Right atrium auricular region (tissue), 2 donors: ENCODE data around the gene GSK3A. TPM values are rescaled to one million over a fixed set of nuclear protein-coding genes. Genes with fewer than 3 reads are reported as not detected.

Experiments used
- DNase-seq: peaks from one replicate; pipeline ENCODE4 v3.0.0-alpha.2; 2019; ENCODE audit warnings: low spot score
- H3K27ac ChIP-seq, 2 donors: fragments of 200-600 bp; sonication (generic); 1 replicate in 1 of 2; 2 replicates in 1 of 2; pipeline ENCODE4 v1.5.1; 2016 to 2019
- H3K27me3 ChIP-seq, 2 donors: fragments of 200-600 bp; sonication (generic); one replicate each; pipeline versions ENCODE4 v1.5.1 to v1.6.0; 2017 to 2019
- H3K36me3 ChIP-seq: fragments of 200-600 bp; sonication (generic); one replicate; pipeline ENCODE4 v1.5.1; 2016
- H3K4me1 ChIP-seq, 2 donors: fragments of 200-600 bp; sonication (generic); one replicate each; pipeline versions ENCODE4 v1.5.1 to v1.6.0; 2017 to 2019
- H3K4me3 ChIP-seq, 2 donors: fragments of 200-600 bp; sonication (generic); 1 replicate in 1 of 2; 2 replicates in 1 of 2; pipeline ENCODE4 v1.5.1; 2017 to 2019; ENCODE audit warnings: mild to moderate bottlenecking in 1 of 2, moderate library complexity in 1 of 2
- H3K9me3 ChIP-seq, 2 donors: fragments of 200-600 bp; sonication (generic); one replicate each; pipeline ENCODE4 v1.5.1; 2019
- total RNA-seq, 2 donors: library from RNA; depleted of rRNA; stranded (reverse); fragments of >200 nt; gene quantifications; one replicate each; pipeline ENCODE4 v1.1.0, GENCODE V29; 2016
- TF ChIP-seq, protein P1 (sequence below), 2 donors: fragments of 200-600 bp; sonication (generic); IDR thresholded peaks; one replicate each; pipeline ENCODE4 v1.5.1; 2019; ENCODE audit warnings: antibody characterized with exemption in 2 of 2

GSK3A gene
- total RNA-seq, 2 donors from 2014 or later = 18.1 to 27.9 TPM

- Histone ChIP-seq H3K27me3 (no peaks in the 10 kb centered on the region), H3K9me3 (no peaks in the 10 kb centered on the region), H3K4me3 (peak overlapping the region in 1 of 2 donors; percentile 67), H3K4me1 (peaks cover 0 to 75% of the 10 kb centered on the region in 2 donors), H3K36me3 (peaks cover 7% of the 10 kb centered on the region), H3K27ac (peak overlapping the region; percentile 97 to 99)
- DNase-seq = no peak
- TF ChIP-seq, protein P1, sequence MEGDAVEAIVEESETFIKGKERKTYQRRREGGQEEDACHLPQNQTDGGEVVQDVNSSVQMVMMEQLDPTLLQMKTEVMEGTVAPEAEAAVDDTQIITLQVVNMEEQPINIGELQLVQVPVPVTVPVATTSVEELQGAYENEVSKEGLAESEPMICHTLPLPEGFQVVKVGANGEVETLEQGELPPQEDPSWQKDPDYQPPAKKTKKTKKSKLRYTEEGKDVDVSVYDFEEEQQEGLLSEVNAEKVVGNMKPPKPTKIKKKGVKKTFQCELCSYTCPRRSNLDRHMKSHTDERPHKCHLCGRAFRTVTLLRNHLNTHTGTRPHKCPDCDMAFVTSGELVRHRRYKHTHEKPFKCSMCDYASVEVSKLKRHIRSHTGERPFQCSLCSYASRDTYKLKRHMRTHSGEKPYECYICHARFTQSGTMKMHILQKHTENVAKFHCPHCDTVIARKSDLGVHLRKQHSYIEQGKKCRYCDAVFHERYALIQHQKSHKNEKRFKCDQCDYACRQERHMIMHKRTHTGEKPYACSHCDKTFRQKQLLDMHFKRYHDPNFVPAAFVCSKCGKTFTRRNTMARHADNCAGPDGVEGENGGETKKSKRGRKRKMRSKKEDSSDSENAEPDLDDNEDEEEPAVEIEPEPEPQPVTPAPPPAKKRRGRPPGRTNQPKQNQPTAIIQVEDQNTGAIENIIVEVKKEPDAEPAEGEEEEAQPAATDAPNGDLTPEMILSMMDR (IDR thresholded peaks at IDR 0.05) = no peak
Observed at GRCh38 chr19:42282819-42283187, 40.4 kb upstream of the GSK3A start.

DNA sequence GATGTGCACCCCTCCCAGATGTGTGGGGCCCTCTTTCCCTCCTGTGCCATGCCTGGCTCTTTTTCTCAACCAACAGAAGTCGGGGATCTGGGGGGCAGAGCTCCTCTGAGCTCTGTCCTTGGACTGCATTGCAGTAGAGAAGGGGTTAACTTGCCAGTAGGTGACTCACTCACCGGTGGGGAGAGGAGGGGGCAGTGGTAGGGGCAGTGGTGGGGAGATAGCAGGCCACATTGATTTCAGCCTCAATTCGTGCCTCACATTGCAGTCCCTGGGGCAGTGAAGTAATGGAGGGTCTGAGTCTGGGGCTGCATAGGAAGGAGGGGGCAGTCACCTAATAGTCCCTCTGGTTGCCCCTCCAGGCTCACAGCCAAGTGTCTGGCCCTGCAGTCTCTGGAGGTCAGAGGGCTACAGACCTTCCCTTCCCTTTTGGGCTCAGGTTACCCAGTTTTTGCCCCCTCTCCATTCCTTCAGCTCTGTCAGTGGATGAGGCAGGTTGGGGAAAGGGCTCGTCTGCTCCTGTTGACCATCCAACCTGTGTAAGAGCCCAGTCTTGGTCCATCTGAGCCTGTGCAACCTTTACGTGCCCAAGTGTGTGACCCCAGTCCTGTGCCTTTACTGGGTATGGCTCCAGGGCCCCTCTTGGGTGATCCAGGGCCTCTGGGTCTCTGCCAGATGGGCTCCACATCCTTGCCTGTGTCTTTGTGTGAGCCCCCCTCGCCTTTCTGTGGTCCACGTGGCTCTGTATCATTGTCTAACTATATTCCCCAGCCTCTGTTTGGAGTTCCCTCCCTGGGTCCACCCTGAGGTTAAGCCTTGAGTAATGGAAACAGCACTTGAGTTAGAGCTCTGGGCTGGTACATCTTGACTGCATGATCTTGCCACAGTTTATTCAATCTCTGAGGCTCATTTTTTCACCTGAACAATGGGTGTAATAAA is 39.7 kb upstream of the GSK3A start:
- no peaks in the 10 kb centered on the region for H3K27me3 ChIP-seq
- TF ChIP-seq, protein P1 (IDR thresholded peaks at IDR 0.05) = no peak
- DNase-seq = no peak
- H3K36me3 ChIP-seq = peaks cover under 1% of the 10 kb centered on the region
- peaks cover 0 to 82% of the 10 kb centered on the region in 2 donors for H3K4me1 ChIP-seq
- H3K9me3 ChIP-seq = no peaks in the 10 kb centered on the region
- peak overlapping the region; percentile 97 to 99 for H3K27ac ChIP-seq
- H3K4me3 ChIP-seq = peak overlapping the region in 1 of 2 donors; percentile 89

GRCh38 chr19:42281146-42281826 is 38.9 kb upstream of the GSK3A start:
- Histone ChIP-seq H3K4me3 (peak overlapping the region; percentile 81 to 89), H3K36me3 (no peaks in the 10 kb centered on the region), H3K27ac (peak overlapping the region; percentile 97 to 99), H3K4me1 (peaks cover 0 to 83% of the 10 kb centered on the region in 2 donors), H3K9me3 (no peaks in the 10 kb centered on the region), H3K27me3 (no peaks in the 10 kb centered on the region)
- DNase-seq = peak; percentile 76
- TF ChIP-seq, protein P1 (IDR thresholded peaks at IDR 0.05) = peak in 1 of 2 donors; percentile 11

- Histone ChIP-seq H3K4me3 (peak overlapping the region; percentile 81 to 89), H3K27me3 (no peaks in the 10 kb centered on the region), H3K36me3 (no peaks in the 10 kb centered on the region), H3K27ac (peak overlapping the region; percentile 97 to 99), H3K4me1 (peaks cover 0 to 83% of the 10 kb centered on the region in 2 donors), H3K9me3 (no peaks in the 10 kb centered on the region)
- TF ChIP-seq, protein P1 (IDR thresholded peaks at IDR 0.05) = no peak
- no peak for DNase-seq
Observed at GRCh38 chr19:42280815-42281145, 38.4 kb upstream of the GSK3A start.

GRCh38 chr19:42279902-42280814 is 37.8 kb upstream of the GSK3A start:
- Histone ChIP-seq H3K27ac (peak overlapping the region; percentile 97 to 99), H3K4me1 (peaks cover 0 to 83% of the 10 kb centered on the region in 2 donors), H3K27me3 (no peaks in the 10 kb centered on the region), H3K4me3 (peak overlapping the region; percentile 81 to 89), H3K9me3 (no peaks in the 10 kb centered on the region), H3K36me3 (peaks cover 2% of the 10 kb centered on the region)
- TF ChIP-seq, protein P1 (IDR thresholded peaks at IDR 0.05) = peak; percentile 88 to 94
- peak; percentile 94 for DNase-seq
